Ishikawa (cell line): ENCODE results near the gene CENATAC.

Experiments
- CEBPB ChIP-seq: IDR thresholded peaks from 2 replicates; pipeline ENCODE4 v1.6.1; 2012
- CREB1 ChIP-seq: IDR thresholded peaks from 2 replicates; pipeline ENCODE4 v1.6.1; 2012; ENCODE audit warnings: low read depth
- EGR1 ChIP-seq: IDR thresholded peaks from 2 replicates; pipeline ENCODE4 v1.6.1; 2012
- EP300 ChIP-seq: IDR thresholded peaks from 2 replicates; pipeline ENCODE4 v1.6.1; 2012; ENCODE audit warnings: borderline replicate concordance
- FOXM1 ChIP-seq: IDR thresholded peaks from 2 replicates; pipeline ENCODE4 v1.6.1; 2012; ENCODE audit warnings: low read depth, borderline replicate concordance
- MAX ChIP-seq: IDR thresholded peaks from 2 replicates; pipeline ENCODE4 v1.6.1; 2012
- NFIC ChIP-seq: IDR thresholded peaks from 2 replicates; pipeline ENCODE4 v1.6.1; 2012
- RAD21 ChIP-seq: IDR thresholded peaks from 2 replicates; pipeline ENCODE4 v1.6.1; 2012; ENCODE audit warnings: low read depth
- REST ChIP-seq: IDR thresholded peaks from 2 replicates; pipeline ENCODE4 v1.6.1; 2012; ENCODE audit warnings: low read depth, mild to moderate bottlenecking
- TAF1 ChIP-seq: IDR thresholded peaks from 2 replicates; pipeline ENCODE4 v1.6.1; 2012; ENCODE audit warnings: low read depth, mild to moderate bottlenecking
- TCF12 ChIP-seq: IDR thresholded peaks from 2 replicates; pipeline ENCODE4 v1.6.1; 2012; ENCODE audit warnings: low read depth
- TEAD4 ChIP-seq: IDR thresholded peaks from 2 replicates; pipeline ENCODE4 v1.6.1; 2012
- YY1 ChIP-seq: IDR thresholded peaks from 2 replicates; pipeline ENCODE4 v1.6.1; 2012; ENCODE audit warnings: low read depth
- ZBTB7A ChIP-seq: IDR thresholded peaks from 2 replicates; pipeline ENCODE4 v1.6.1; 2012; ENCODE audit warnings: low read depth
- TF ChIP-seq, protein P1 (sequence below): IDR thresholded peaks from 2 replicates; pipeline ENCODE4 v1.6.1; 2012

Gene CENATAC

DNA sequence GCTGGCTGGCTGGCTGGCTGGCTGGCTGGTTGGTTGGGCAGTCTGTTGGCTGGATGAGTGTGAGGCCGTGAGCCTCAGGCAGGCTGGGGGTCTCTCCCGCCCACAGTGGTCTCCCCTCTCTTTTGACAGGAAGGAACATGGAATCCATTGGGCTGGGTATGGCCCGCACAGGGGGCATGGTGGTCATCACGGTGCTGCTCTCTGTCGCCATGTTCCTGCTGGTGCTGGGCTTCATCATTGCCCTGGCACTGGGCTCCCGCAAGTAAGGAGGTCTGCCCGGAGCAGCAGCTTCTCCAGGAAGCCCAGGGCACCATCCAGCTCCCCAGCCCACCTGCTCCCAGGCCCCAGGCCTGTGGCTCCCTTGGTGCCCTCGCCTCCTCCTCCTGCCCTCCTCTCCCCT lies 40.0 kb upstream of the CENATAC start:
- TF ChIP-seq CREB1: no peak

DNA sequence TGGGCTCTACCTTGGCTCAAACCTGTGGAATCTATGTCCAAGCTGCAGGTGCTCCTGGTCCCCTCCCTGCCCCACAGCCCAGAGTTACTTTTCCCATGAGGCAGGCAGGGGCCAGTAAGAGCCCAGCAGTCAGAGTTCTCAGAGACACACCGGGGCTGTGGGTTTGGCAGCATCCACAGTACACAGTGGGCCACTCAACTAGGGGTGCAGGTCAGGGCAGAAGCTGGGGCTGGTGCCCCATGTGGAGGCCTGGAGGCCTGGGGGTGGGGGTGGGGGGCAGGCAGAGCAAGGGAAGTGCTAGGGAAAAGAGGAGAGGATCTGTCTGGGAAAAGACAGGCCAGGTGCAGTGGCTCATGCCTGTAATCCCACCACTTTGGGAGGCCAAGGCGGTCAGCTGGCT lies 39.4 kb upstream of the CENATAC start:
- TF ChIP-seq CREB1 (no peak), YY1 (no peak), RAD21 (no peak), ZBTB7A (no peak), MAX (no peak), NFIC (no peak), TAF1 (no peak), TEAD4 (no peak), REST (no peak), TCF12 (no peak), CEBPB (no peak), EGR1 (no peak), FOXM1 (no peak), EP300 (no peak)
- TF ChIP-seq, protein P1, sequence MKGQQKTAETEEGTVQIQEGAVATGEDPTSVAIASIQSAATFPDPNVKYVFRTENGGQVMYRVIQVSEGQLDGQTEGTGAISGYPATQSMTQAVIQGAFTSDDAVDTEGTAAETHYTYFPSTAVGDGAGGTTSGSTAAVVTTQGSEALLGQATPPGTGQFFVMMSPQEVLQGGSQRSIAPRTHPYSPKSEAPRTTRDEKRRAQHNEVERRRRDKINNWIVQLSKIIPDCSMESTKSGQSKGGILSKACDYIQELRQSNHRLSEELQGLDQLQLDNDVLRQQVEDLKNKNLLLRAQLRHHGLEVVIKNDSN: no peak

DNA sequence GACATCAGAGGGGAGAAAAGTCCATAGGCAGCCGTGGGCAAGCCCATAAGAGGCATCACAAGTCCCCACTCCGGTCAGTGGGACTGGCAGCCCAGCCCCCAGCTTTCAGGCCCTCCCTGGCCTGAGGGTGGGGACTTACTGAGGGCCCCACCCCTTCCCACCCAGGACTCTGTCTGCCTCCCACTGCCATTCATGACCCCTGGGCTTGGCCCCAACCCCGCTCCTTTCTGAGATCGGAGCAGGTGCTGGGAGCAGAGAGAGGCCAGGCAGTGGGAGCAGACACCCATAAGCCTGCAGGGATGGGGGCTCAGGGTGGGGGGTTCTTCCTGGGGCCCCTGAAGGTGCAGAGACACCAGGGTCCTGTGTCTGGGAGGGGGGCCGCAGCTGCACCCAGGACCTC lies 36.7 kb upstream of the CENATAC start:
- TF ChIP-seq REST (no peak), CREB1 (no peak), TAF1 (no peak), RAD21 (no peak), EP300 (no peak), CEBPB (no peak), FOXM1 (no peak), MAX (no peak), EGR1 (no peak), ZBTB7A (no peak)
- TF ChIP-seq, protein P1: no peak

GRCh38 chr11:118961591-118961990 lies 36.3 kb upstream of the CENATAC start:
- TF ChIP-seq TEAD4 (no peak), ZBTB7A (no peak), YY1 (no peak), FOXM1 (no peak), MAX (no peak), EGR1 (no peak), TCF12 (no peak), REST (no peak)
- TF ChIP-seq, protein P1: no peak

DNA sequence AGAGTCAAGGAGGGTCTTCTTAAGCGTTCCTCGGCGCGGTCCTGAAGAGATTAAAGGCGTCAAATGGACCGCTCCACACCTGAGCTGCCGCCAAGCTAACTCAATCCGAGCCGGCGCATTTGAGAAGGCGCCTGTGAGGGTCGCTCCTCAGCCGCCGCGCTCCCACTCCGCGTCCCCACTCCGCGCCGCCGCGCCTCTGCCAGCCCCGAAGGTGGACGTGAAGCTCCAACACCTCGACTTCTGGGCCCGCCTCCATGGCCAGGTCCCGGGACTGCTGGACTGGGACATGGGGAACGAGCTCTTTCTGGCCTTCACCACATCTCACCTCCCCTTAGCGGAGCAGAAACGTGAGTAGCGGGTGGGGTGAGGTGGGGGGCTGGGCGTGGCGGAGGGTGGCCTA lies 26.3 kb upstream of the CENATAC start, which contains the start of gene FOXR1:
Gene FOXR1 (plus strand): TSS at position 116 of the 400 bp plus-strand sequence. CDS start 171 bp downstream, at position 287.
- TF ChIP-seq EGR1: no peak
- TF ChIP-seq, protein P1: no peak
- TF ChIP-seq NFIC: no peak
- no peak for TF ChIP-seq CREB1
- TF ChIP-seq CEBPB: no peak
- no peak for TF ChIP-seq TEAD4
- no peak for TF ChIP-seq YY1
- no peak for TF ChIP-seq TAF1
- no peak for TF ChIP-seq RAD21
- TF ChIP-seq EP300: no peak
- TF ChIP-seq ZBTB7A: no peak
- TF ChIP-seq TCF12: no peak
- no peak for TF ChIP-seq MAX
- TF ChIP-seq FOXM1: no peak
- TF ChIP-seq REST: no peak
